ENCODE measurements around the gene KCNQ5.

KCNQ5 gene

DNA sequence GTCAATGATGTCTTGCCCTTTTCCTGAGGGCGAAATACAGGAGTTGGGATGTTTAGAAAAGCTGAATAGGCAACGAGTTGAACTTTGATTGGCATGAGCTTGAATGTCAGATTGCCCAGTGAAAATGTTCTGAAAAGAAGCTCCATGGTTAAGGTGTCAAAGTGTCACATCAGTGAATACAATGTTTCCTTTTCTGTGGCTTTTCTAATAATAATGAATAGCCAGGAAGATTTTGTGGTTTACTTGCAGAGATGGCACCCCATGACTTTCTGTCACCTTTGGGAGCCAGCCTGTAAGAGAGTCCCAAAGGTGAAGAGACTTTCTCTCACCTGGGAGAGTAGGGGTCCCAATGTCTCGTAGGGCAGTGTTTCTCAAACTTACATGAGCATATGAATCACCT lies 119.2 kb downstream of the KCNQ5 start:
- Histone ChIP-seq H3K9ac (ENCODE audit: low read length) (no peak overlapping the region), H3K79me2 (ENCODE audit: low read length) (peaks cover 8% of the 10 kb centered on the region), H3K4me2 (ENCODE audit: low read length) (peak overlapping the region; percentile 84; the same call in 1 of the 2 replicates), H2AFZ (ENCODE audit: low read depth, low read length) (no peak overlapping the region), H4K20me1 (ENCODE audit: insufficient read depth, low read length) (peaks cover 41% of the 10 kb centered on the region), H3K4me3 (ENCODE audit: low read length) (no peak overlapping the region), H3K36me3 (replicated peaks; ENCODE audit: low read depth, low read length) (no peaks in the 10 kb centered on the region), H3K9me3 (ENCODE audit: insufficient read depth, low read length) (no peaks in the 10 kb centered on the region), H3K4me1 (ENCODE audit: low read length) (peaks cover 30% of the 10 kb centered on the region), H3K27ac (ENCODE audit: low read length) (no peak overlapping the region), H3K27me3 (ENCODE audit: low read depth, low read length) (peaks cover 18% of the 10 kb centered on the region)
- TF ChIP-seq, protein P1, sequence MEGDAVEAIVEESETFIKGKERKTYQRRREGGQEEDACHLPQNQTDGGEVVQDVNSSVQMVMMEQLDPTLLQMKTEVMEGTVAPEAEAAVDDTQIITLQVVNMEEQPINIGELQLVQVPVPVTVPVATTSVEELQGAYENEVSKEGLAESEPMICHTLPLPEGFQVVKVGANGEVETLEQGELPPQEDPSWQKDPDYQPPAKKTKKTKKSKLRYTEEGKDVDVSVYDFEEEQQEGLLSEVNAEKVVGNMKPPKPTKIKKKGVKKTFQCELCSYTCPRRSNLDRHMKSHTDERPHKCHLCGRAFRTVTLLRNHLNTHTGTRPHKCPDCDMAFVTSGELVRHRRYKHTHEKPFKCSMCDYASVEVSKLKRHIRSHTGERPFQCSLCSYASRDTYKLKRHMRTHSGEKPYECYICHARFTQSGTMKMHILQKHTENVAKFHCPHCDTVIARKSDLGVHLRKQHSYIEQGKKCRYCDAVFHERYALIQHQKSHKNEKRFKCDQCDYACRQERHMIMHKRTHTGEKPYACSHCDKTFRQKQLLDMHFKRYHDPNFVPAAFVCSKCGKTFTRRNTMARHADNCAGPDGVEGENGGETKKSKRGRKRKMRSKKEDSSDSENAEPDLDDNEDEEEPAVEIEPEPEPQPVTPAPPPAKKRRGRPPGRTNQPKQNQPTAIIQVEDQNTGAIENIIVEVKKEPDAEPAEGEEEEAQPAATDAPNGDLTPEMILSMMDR (IDR thresholded peaks at IDR 0.05; ENCODE audit: low read depth, low read length): no peak
- TF ChIP-seq EZH2phosphoT487 (IDR thresholded peaks at IDR 0.05; ENCODE audit: low read depth): no peak

DNA sequence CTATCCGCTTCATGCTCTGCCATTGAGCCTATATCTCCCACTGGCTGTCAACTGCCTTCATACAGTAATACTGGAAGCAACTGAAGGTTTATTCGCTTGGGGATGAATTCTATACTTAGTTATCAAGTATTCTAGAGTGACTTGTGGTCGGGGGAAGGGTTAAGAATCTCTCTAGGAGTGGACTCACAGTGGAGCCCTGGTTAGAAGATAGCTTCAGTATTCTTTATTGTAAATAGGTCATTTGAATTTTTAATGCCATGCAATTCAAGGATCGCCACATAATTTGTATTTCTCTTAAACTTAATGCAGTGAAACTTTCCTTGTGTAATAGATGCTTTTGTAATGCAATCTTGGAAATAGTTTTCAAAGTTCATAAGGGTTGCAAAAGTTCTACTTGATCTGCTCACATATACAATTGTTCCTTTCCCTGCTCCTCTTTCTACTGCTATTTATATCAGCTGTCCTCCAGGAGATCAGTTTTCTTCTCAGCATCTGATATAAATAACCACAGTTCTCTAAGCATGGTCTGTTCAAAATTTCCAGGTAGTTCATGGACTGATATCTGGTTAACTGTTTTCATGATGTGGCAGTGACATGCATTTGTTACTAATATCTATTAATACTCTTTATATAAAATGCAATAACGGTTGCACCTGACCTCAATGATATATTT lies 120.3 kb downstream of the KCNQ5 start:
- Histone ChIP-seq H3K9ac (ENCODE audit: low read length) (no peak overlapping the region), H4K20me1 (ENCODE audit: insufficient read depth, low read length) (peaks cover 41% of the 10 kb centered on the region), H3K27ac (ENCODE audit: low read length) (no peak overlapping the region), H2AFZ (ENCODE audit: low read depth, low read length) (no peak overlapping the region), H3K4me2 (ENCODE audit: low read length) (no peak overlapping the region), H3K9me3 (ENCODE audit: insufficient read depth, low read length) (no peaks in the 10 kb centered on the region), H3K27me3 (ENCODE audit: low read depth, low read length) (peaks cover 18% of the 10 kb centered on the region), H3K36me3 (replicated peaks; ENCODE audit: low read depth, low read length) (no peaks in the 10 kb centered on the region), H3K79me2 (ENCODE audit: low read length) (peaks cover 8% of the 10 kb centered on the region), H3K4me3 (ENCODE audit: low read length) (no peak overlapping the region), H3K4me1 (ENCODE audit: low read length) (peaks cover 30% of the 10 kb centered on the region)
- TF ChIP-seq, protein P1 (IDR thresholded peaks at IDR 0.05; ENCODE audit: low read depth, low read length): no peak
- TF ChIP-seq EZH2phosphoT487 (IDR thresholded peaks at IDR 0.05; ENCODE audit: low read depth): no peak

DNA sequence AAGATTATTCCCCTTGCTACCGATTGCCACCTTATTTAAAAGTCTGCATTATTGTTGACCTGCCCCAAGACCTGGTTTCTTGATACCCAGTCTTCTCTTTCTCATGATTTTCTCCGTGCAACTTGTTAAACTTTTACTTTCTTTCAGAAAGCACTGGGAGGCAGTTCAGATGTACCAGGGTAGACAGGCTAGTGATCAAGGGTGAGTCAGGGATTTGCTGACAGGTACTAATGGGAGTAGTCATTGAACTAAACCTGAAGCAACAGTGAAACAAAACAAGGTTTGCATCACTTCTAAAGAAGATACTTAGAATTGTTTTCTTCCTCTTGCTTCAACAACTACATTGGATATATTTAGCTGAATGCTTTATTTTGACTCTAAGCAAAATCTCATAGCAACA lies 124.4 kb downstream of the KCNQ5 start:
- peaks cover 2% of the 10 kb centered on the region for H3K4me1 ChIP-seq (ENCODE audit: low read length)
- no peak overlapping the region for H3K9ac ChIP-seq (ENCODE audit: low read length)
- peaks cover 11% of the 10 kb centered on the region for H3K27me3 ChIP-seq (ENCODE audit: low read depth, low read length)
- peaks cover 20% of the 10 kb centered on the region for H4K20me1 ChIP-seq (ENCODE audit: insufficient read depth, low read length)
- H3K36me3 ChIP-seq (replicated peaks; ENCODE audit: low read depth, low read length): no peaks in the 10 kb centered on the region
- no peak overlapping the region for H3K4me3 ChIP-seq (ENCODE audit: low read length)
- H3K4me2 ChIP-seq (ENCODE audit: low read length): no peak overlapping the region
- H3K79me2 ChIP-seq (ENCODE audit: low read length): no peaks in the 10 kb centered on the region; the same call in 1 of the 2 replicates
- TF ChIP-seq, protein P1 (IDR thresholded peaks at IDR 0.05; ENCODE audit: low read depth, low read length): no peak
- no peak for TF ChIP-seq EZH2phosphoT487 (IDR thresholded peaks at IDR 0.05; ENCODE audit: low read depth)
- H3K9me3 ChIP-seq (ENCODE audit: insufficient read depth, low read length): no peaks in the 10 kb centered on the region
- H2AFZ ChIP-seq (ENCODE audit: low read depth, low read length): no peak overlapping the region
- no peak overlapping the region for H3K27ac ChIP-seq (ENCODE audit: low read length)

DNA sequence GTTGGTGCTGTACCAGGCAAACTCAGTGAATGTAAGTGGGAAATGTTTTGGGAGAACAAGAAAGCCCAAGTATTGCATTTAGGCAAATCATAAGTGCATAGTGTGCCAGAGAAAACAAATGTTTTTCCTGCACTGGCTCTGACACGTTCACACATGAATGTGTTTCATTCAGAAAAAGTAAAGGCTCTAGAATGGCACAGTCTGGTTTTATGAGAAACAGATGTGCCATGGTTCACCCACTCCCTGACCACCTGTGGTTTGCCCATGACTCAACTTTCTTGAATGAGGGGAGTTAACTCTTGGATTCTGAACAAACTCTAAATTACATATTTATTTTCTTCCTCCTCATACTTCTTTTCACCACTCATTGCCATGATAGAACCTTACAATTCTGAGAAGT lies 126.9 kb downstream of the KCNQ5 start:
- TF ChIP-seq EZH2phosphoT487 (IDR thresholded peaks at IDR 0.05; ENCODE audit: low read depth): no peak
- TF ChIP-seq, protein P1 (IDR thresholded peaks at IDR 0.05; ENCODE audit: low read depth, low read length): no peak

More for the DNA sequence above, 126.9 kb downstream of the KCNQ5 start:
- no peaks in the 10 kb centered on the region; the same call in 1 of the 2 replicates for H3K79me2 ChIP-seq (ENCODE audit: low read length)
- H3K9me3 ChIP-seq (ENCODE audit: insufficient read depth, low read length): no peaks in the 10 kb centered on the region
- H3K9ac ChIP-seq (ENCODE audit: low read length): no peak overlapping the region
- no peaks in the 10 kb centered on the region for H3K27me3 ChIP-seq (ENCODE audit: low read depth, low read length)
- no peak overlapping the region for H2AFZ ChIP-seq (ENCODE audit: low read depth, low read length)
- H4K20me1 ChIP-seq (ENCODE audit: insufficient read depth, low read length): peaks cover 5% of the 10 kb centered on the region; the same call in 1 of the 2 replicates
- no peak overlapping the region for H3K4me3 ChIP-seq (ENCODE audit: low read length)
- H3K36me3 ChIP-seq (replicated peaks; ENCODE audit: low read depth, low read length): no peaks in the 10 kb centered on the region
- no peaks in the 10 kb centered on the region for H3K4me1 ChIP-seq (ENCODE audit: low read length)
- no peak overlapping the region for H3K27ac ChIP-seq (ENCODE audit: low read length)
- H3K4me2 ChIP-seq (ENCODE audit: low read length): no peak overlapping the region
